ENCODE data around the gene GDF7.

Gene GDF7

GRCh38 chr2:20666304-20667150 is at the start of gene GDF7:
TSS of gene GDF7 (plus strand) at chr2:20667144. CDS start at chr2:20667240, 96 bp downstream.
- Histone ChIP-seq H3K9ac (ENCODE audit: low read length) (no peak within 1 kb of the TSS), H3K36me3 (ENCODE audit: control insufficient read depth, insufficient read depth, low read length, severe bottlenecking) (no peaks in the 10 kb centered on the region)
- DNase-seq (ENCODE audit: low read depth), result peak; percentile 56

GRCh38 chr2:20617892-20618467 is 49.0 kb upstream of the GDF7 start:
- Histone ChIP-seq H3K9ac (ENCODE audit: low read length) (peak overlapping the region; percentile 93), H3K27me3 (replicated peaks; ENCODE audit: control insufficient read depth, insufficient read depth, low read length) (no peaks in the 10 kb centered on the region), H3K36me3 (ENCODE audit: control insufficient read depth, insufficient read depth, low read length, severe bottlenecking) (peaks cover 11% of the 10 kb centered on the region), H3K4me1 (ENCODE audit: control insufficient read depth, insufficient read depth, low read length) (peaks cover 61% of the 10 kb centered on the region), H3K9me3 (ENCODE audit: control insufficient read depth, low read length) (no peaks in the 10 kb centered on the region), H3K4me3 (ENCODE audit: low read length) (peak overlapping the region; percentile 33)
- peak; percentile 98 for DNase-seq (ENCODE audit: low read depth)

More at GRCh38 chr2:20666304-20667150, at the start of gene GDF7:
- H3K4me3 ChIP-seq (ENCODE audit: low read length), result peak within 1 kb of the TSS; percentile 65
- H3K4me1 ChIP-seq (ENCODE audit: control insufficient read depth, insufficient read depth, low read length), result no peaks in the 10 kb centered on the region
- H3K9me3 ChIP-seq (ENCODE audit: control insufficient read depth, low read length), result no peaks in the 10 kb centered on the region
- H3K27me3 ChIP-seq (replicated peaks; ENCODE audit: control insufficient read depth, insufficient read depth, low read length), result peaks cover 77% of the 10 kb centered on the region

GRCh38 chr2:20618468-20618885 is 48.5 kb upstream of the GDF7 start:
- no peak for DNase-seq (ENCODE audit: low read depth)
- no peaks in the 10 kb centered on the region for H3K9me3 ChIP-seq (ENCODE audit: control insufficient read depth, low read length)
- H3K27me3 ChIP-seq (replicated peaks; ENCODE audit: control insufficient read depth, insufficient read depth, low read length), result no peaks in the 10 kb centered on the region
- peaks cover 61% of the 10 kb centered on the region for H3K4me1 ChIP-seq (ENCODE audit: control insufficient read depth, insufficient read depth, low read length)
- H3K36me3 ChIP-seq (ENCODE audit: control insufficient read depth, insufficient read depth, low read length, severe bottlenecking), result peaks cover 15% of the 10 kb centered on the region
- H3K4me3 ChIP-seq (ENCODE audit: low read length), result peak overlapping the region; percentile 33
- peak overlapping the region; percentile 93 for H3K9ac ChIP-seq (ENCODE audit: low read length)

- H3K9me3 ChIP-seq (ENCODE audit: control insufficient read depth, low read length), result no peaks in the 10 kb centered on the region
- peak overlapping the region; percentile 93 for H3K9ac ChIP-seq (ENCODE audit: low read length)
- H3K27me3 ChIP-seq (replicated peaks; ENCODE audit: control insufficient read depth, insufficient read depth, low read length), result no peaks in the 10 kb centered on the region
- H3K36me3 ChIP-seq (ENCODE audit: control insufficient read depth, insufficient read depth, low read length, severe bottlenecking), result peaks cover 19% of the 10 kb centered on the region
- DNase-seq (ENCODE audit: low read depth), result no peak
- H3K4me1 ChIP-seq (ENCODE audit: control insufficient read depth, insufficient read depth, low read length), result peaks cover 59% of the 10 kb centered on the region
- H3K4me3 ChIP-seq (ENCODE audit: low read length), result peak overlapping the region; percentile 33
Observed at GRCh38 chr2:20618886-20619521, 47.9 kb upstream of the GDF7 start.

GRCh38 chr2:20619624-20620024 is 47.3 kb upstream of the GDF7 start:
- H3K9ac ChIP-seq (ENCODE audit: low read length), result peak overlapping the region; percentile 19
- no peaks in the 10 kb centered on the region for H3K9me3 ChIP-seq (ENCODE audit: control insufficient read depth, low read length)
- peaks cover 26% of the 10 kb centered on the region for H3K36me3 ChIP-seq (ENCODE audit: control insufficient read depth, insufficient read depth, low read length, severe bottlenecking)
- DNase-seq (ENCODE audit: low read depth), result no peak
- H3K4me3 ChIP-seq (ENCODE audit: low read length), result no peak overlapping the region
- H3K4me1 ChIP-seq (ENCODE audit: control insufficient read depth, insufficient read depth, low read length), result peaks cover 53% of the 10 kb centered on the region
- H3K27me3 ChIP-seq (replicated peaks; ENCODE audit: control insufficient read depth, insufficient read depth, low read length), result no peaks in the 10 kb centered on the region

- Histone ChIP-seq H3K9me3 (ENCODE audit: control insufficient read depth, low read length) (no peaks in the 10 kb centered on the region), H3K36me3 (ENCODE audit: control insufficient read depth, insufficient read depth, low read length, severe bottlenecking) (peaks cover 26% of the 10 kb centered on the region), H3K4me3 (ENCODE audit: low read length) (no peak overlapping the region), H3K9ac (ENCODE audit: low read length) (no peak overlapping the region), H3K27me3 (replicated peaks; ENCODE audit: control insufficient read depth, insufficient read depth, low read length) (no peaks in the 10 kb centered on the region), H3K4me1 (ENCODE audit: control insufficient read depth, insufficient read depth, low read length) (peaks cover 46% of the 10 kb centered on the region)
- DNase-seq (ENCODE audit: low read depth), result no peak
Observed at GRCh38 chr2:20620271-20620681, 46.7 kb upstream of the GDF7 start.

- Histone ChIP-seq H3K9me3 (ENCODE audit: control insufficient read depth, low read length) (no peaks in the 10 kb centered on the region), H3K9ac (ENCODE audit: low read length) (no peak overlapping the region), H3K4me1 (ENCODE audit: control insufficient read depth, insufficient read depth, low read length) (peaks cover 40% of the 10 kb centered on the region), H3K36me3 (ENCODE audit: control insufficient read depth, insufficient read depth, low read length, severe bottlenecking) (peaks cover 26% of the 10 kb centered on the region), H3K4me3 (ENCODE audit: low read length) (no peak overlapping the region), H3K27me3 (replicated peaks; ENCODE audit: control insufficient read depth, insufficient read depth, low read length) (no peaks in the 10 kb centered on the region)
- DNase-seq (ENCODE audit: low read depth), result no peak
Observed at GRCh38 chr2:20620696-20621365, 46.1 kb upstream of the GDF7 start.

- Histone ChIP-seq H3K4me1 (ENCODE audit: control insufficient read depth, insufficient read depth, low read length) (peaks cover 32% of the 10 kb centered on the region), H3K9me3 (ENCODE audit: control insufficient read depth, low read length) (no peaks in the 10 kb centered on the region), H3K36me3 (ENCODE audit: control insufficient read depth, insufficient read depth, low read length, severe bottlenecking) (peaks cover 26% of the 10 kb centered on the region), H3K27me3 (replicated peaks; ENCODE audit: control insufficient read depth, insufficient read depth, low read length) (no peaks in the 10 kb centered on the region), H3K4me3 (ENCODE audit: low read length) (no peak overlapping the region), H3K9ac (ENCODE audit: low read length) (no peak overlapping the region)
- no peak for DNase-seq (ENCODE audit: low read depth)
Observed at GRCh38 chr2:20621366-20622295, 45.3 kb upstream of the GDF7 start.

GRCh38 chr2:20622296-20622686 is 44.7 kb upstream of the GDF7 start:
- Histone ChIP-seq H3K27me3 (replicated peaks; ENCODE audit: control insufficient read depth, insufficient read depth, low read length) (no peaks in the 10 kb centered on the region), H3K36me3 (ENCODE audit: control insufficient read depth, insufficient read depth, low read length, severe bottlenecking) (peaks cover 26% of the 10 kb centered on the region), H3K9ac (ENCODE audit: low read length) (no peak overlapping the region), H3K4me3 (ENCODE audit: low read length) (no peak overlapping the region), H3K9me3 (ENCODE audit: control insufficient read depth, low read length) (no peaks in the 10 kb centered on the region), H3K4me1 (ENCODE audit: control insufficient read depth, insufficient read depth, low read length) (peaks cover 32% of the 10 kb centered on the region)
- DNase-seq (ENCODE audit: low read depth), result no peak

- H3K9me3 ChIP-seq (ENCODE audit: control insufficient read depth, low read length), result no peaks in the 10 kb centered on the region
- no peak for DNase-seq (ENCODE audit: low read depth)
- H3K27me3 ChIP-seq (replicated peaks; ENCODE audit: control insufficient read depth, insufficient read depth, low read length), result no peaks in the 10 kb centered on the region
- H3K36me3 ChIP-seq (ENCODE audit: control insufficient read depth, insufficient read depth, low read length, severe bottlenecking), result peaks cover 26% of the 10 kb centered on the region
- H3K4me3 ChIP-seq (ENCODE audit: low read length), result no peak overlapping the region
- H3K4me1 ChIP-seq (ENCODE audit: control insufficient read depth, insufficient read depth, low read length), result peaks cover 28% of the 10 kb centered on the region
- no peak overlapping the region for H3K9ac ChIP-seq (ENCODE audit: low read length)
Observed at GRCh38 chr2:20622731-20623130, 44.2 kb upstream of the GDF7 start.

Data from adipocyte (in vitro differentiated cells).